Natural killer cell (primary cell): ENCODE results near the gene THRB. TPM values are rescaled to one million over a fixed set of nuclear protein-coding genes. Genes with fewer than 3 reads are reported as not detected.

Source experiments
- ATAC-seq, 3 donors: fragments of 150-1000 bp in 2 of 3; fragments of 200-7000 bp in 1 of 3; cut with Tn5 transposase; 1 replicate in 1 of 3; 2 replicates in 2 of 3; pipeline ENCODE4 v1.10.0; 2021; ENCODE audit warnings: mild to moderate bottlenecking in 2 of 3, moderate library complexity in 2 of 3
- DNase-seq, 2 donors: peaks; one replicate each; pipeline versions ENCODE4 v3.0.0 to v3.0.0-alpha.2; 2013 to 2021; ENCODE audit warnings: mixed read lengths in 1 of 2
- H3K27ac ChIP-seq: one replicate; pipeline ENCODE4 v1.5.1; 2013; ENCODE audit warnings: mild to moderate bottlenecking, low read length
- H3K27me3 ChIP-seq: one replicate; pipeline ENCODE4 v1.6.1; 2013; ENCODE audit warnings: low read length; ENCODE audit not compliant: control insufficient read depth, insufficient read depth
- H3K36me3 ChIP-seq: one replicate; pipeline ENCODE4 v1.6.1; 2013; ENCODE audit warnings: low read length; ENCODE audit not compliant: control insufficient read depth, insufficient read depth
- H3K4me1 ChIP-seq: one replicate; pipeline ENCODE4 v1.6.1; 2013; ENCODE audit warnings: low read length; ENCODE audit not compliant: control insufficient read depth, insufficient read depth
- H3K4me3 ChIP-seq: one replicate; pipeline ENCODE4 v1.5.1; 2013; ENCODE audit warnings: low read length
- H3K9me3 ChIP-seq: one replicate; pipeline ENCODE4 v1.6.1; 2013; ENCODE audit warnings: low read length; ENCODE audit not compliant: control insufficient read depth, insufficient read depth
- H3K27ac Mint-ChIP-seq, 2 donors: one replicate each; pipeline ENCODE4 v1.8.0; 2022; ENCODE audit warnings: mild to moderate bottlenecking in 2 of 2, mixed read lengths in 2 of 2, moderate library complexity in 1 of 2
- H3K27me3 Mint-ChIP-seq, 2 donors: one replicate each; pipeline ENCODE4 v1.8.0; 2022; ENCODE audit warnings: low read depth in 2 of 2, mixed read lengths in 2 of 2
- H3K36me3 Mint-ChIP-seq: one replicate; pipeline ENCODE4 v1.8.0; 2022; ENCODE audit warnings: mixed read lengths
- H3K4me1 Mint-ChIP-seq, 2 donors: one replicate each; pipeline ENCODE4 v1.8.0; 2022; ENCODE audit warnings: mixed read lengths in 2 of 2
- H3K4me3 Mint-ChIP-seq: one replicate; pipeline ENCODE4 v1.8.0; 2022; ENCODE audit warnings: mild to moderate bottlenecking, moderate library complexity, mixed read lengths
- H3K9me3 Mint-ChIP-seq, 2 donors: one replicate each; pipeline ENCODE4 v1.8.0; 2022; ENCODE audit warnings: mixed read lengths in 2 of 2
- WGBS: methylation state at CpG from one replicate; pipeline ENCODE4 v1.1.7; 2013; ENCODE audit warnings: missing lambda C conversion rate; ENCODE audit not compliant: insufficient coverage; 5-methylcytosine and 5-hydroxymethylcytosine counted together
- intact Hi-C: fragments of 100-400 bp; cut with micrococcal nuclease; formaldehyde crosslinking; loops from one replicate; pipeline ENCODE4 v1.14.2; 2022
- total RNA-seq, 4 donors: library from RNA; stranded (reverse); fragments of 120-200 nt in 1 of 4; gene quantifications; one replicate each; pipeline versions ENCODE4 v1.2.3 to v1.2.4, GENCODE V29; 2013 to 2022
- TF ChIP-seq, protein P1 (sequence below): fragments of 200-600 bp; IDR thresholded peaks from one replicate; pipeline ENCODE4 v1.8.0; 2022; ENCODE audit warnings: antibody characterized with exemption

The THRB gene
- total RNA-seq, 3 donors from 2014 or later (not counting 1 experiment from before 2014, with no cell fraction given): 0.05 TPM; not detected in 2

DNA sequence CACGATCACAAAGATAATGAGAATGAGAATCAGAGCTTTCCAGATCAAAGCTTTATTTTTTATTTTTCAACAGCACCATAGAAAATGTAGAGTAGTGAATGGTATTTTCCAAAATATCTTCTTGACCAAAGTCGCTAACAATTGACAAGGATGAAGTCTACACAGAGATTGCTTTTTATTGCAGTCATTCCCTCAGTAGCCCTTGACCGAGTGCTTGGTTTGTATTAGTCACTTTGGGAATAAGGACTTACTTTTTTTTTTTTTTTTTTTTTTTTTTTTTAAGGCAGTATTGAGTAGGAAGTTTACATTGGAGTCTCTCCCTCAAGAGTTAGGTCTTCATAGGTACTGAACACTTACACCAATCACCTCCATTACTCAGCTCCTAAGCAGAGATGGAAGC is 39.8 kb downstream of the THRB start:
- DNase-seq (no peak), ATAC-seq (no peak)
- Histone ChIP-seq H3K4me1 (no peaks in the 10 kb centered on the region), H3K27me3 (no peaks in the 10 kb centered on the region), H3K36me3 (no peaks in the 10 kb centered on the region), H3K4me3 (no peak overlapping the region), H3K9me3 (no peaks in the 10 kb centered on the region), H3K27ac (no peak overlapping the region)
- H3K27ac Mint-ChIP-seq: no peak overlapping the region
- H3K4me1 Mint-ChIP-seq: no peaks in the 10 kb centered on the region
- intact Hi-C loops: no loop called here
- H3K9me3 Mint-ChIP-seq: peaks cover 3 to 7% of the 10 kb centered on the region in 2 donors
- WGBS: no CpG with 5 or more reads among the region's 3 CpGs
- H3K4me3 Mint-ChIP-seq: no peak overlapping the region
- TF ChIP-seq, protein P1, sequence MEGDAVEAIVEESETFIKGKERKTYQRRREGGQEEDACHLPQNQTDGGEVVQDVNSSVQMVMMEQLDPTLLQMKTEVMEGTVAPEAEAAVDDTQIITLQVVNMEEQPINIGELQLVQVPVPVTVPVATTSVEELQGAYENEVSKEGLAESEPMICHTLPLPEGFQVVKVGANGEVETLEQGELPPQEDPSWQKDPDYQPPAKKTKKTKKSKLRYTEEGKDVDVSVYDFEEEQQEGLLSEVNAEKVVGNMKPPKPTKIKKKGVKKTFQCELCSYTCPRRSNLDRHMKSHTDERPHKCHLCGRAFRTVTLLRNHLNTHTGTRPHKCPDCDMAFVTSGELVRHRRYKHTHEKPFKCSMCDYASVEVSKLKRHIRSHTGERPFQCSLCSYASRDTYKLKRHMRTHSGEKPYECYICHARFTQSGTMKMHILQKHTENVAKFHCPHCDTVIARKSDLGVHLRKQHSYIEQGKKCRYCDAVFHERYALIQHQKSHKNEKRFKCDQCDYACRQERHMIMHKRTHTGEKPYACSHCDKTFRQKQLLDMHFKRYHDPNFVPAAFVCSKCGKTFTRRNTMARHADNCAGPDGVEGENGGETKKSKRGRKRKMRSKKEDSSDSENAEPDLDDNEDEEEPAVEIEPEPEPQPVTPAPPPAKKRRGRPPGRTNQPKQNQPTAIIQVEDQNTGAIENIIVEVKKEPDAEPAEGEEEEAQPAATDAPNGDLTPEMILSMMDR: no peak
- no peaks in the 10 kb centered on the region for H3K27me3 Mint-ChIP-seq
- no peaks in the 10 kb centered on the region for H3K36me3 Mint-ChIP-seq

DNA sequence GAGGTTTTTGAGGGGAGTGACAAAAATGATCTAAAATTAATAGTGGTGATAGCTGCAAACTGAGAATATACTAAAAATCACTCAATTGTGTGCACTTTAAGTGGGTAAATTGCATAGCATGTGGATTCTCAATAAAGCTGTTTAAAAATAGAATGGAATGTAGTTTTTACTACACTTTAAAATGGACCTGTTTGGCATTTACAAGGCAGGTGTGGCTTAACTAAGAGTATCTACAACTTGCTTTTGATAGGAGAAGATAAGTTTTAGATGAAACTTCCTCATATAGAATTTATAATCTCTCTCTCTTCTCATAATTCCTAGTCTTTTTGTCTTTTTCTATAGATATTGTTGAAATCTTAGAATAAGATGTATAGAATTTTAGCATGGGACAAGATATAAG is 40.3 kb downstream of the THRB start:
- ATAC-seq (no peak), DNase-seq (no peak)
- no peaks in the 10 kb centered on the region for H3K4me1 ChIP-seq
- no peak overlapping the region for H3K4me3 ChIP-seq
- Mint-ChIP-seq H3K36me3 (no peaks in the 10 kb centered on the region), H3K27ac (no peak overlapping the region), H3K4me3 (no peak overlapping the region), H3K27me3 (no peaks in the 10 kb centered on the region), H3K4me1 (no peaks in the 10 kb centered on the region), H3K9me3 (peaks cover 3 to 7% of the 10 kb centered on the region in 2 donors)
- H3K36me3 ChIP-seq: no peaks in the 10 kb centered on the region
- intact Hi-C loops: no loop called here
- H3K27me3 ChIP-seq: no peaks in the 10 kb centered on the region
- no peak overlapping the region for H3K27ac ChIP-seq
- no peaks in the 10 kb centered on the region for H3K9me3 ChIP-seq
- TF ChIP-seq, protein P1: no peak

DNA sequence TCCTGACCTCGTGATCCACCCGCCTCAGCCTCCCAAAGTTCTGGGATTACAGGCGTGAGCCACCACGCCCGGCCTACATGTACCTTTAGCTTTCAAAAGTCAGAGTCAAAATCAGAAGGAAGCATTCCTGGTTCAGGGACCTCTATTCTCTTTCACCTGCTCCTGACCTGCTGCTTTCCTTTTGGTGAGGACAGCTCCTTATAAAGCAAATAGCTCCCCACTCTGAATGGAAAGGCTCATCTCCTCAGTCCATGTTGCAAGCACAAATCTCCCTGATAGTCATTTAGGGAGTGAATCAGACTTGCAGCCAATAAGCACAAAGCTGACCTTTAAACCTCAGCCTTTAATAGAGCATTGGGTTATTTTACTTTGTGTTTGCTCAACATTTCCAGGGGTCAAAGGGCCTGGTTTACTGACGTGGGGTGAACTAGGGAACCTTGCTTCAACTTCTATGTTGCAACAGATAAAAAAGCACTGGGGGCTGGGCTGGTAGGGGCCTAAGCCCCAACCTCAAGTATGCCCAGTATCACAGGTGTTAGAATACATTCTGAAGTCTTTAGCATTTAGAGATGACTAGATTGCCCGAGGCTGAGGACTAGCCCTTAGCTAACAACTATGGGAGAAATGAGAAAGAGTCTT is 43.1 kb downstream of the THRB start:
- Histone ChIP-seq H3K4me1 (no peaks in the 10 kb centered on the region), H3K4me3 (no peak overlapping the region), H3K27ac (no peak overlapping the region), H3K9me3 (no peaks in the 10 kb centered on the region), H3K27me3 (no peaks in the 10 kb centered on the region), H3K36me3 (no peaks in the 10 kb centered on the region)
- DNase-seq (no peak), ATAC-seq (no peak)
- Mint-ChIP-seq H3K4me3 (no peak overlapping the region), H3K27me3 (no peaks in the 10 kb centered on the region), H3K36me3 (no peaks in the 10 kb centered on the region), H3K27ac (no peak overlapping the region), H3K9me3 (peaks cover 3 to 5% of the 10 kb centered on the region in 2 donors), H3K4me1 (no peaks in the 10 kb centered on the region)
- WGBS: 85% methylated on average over 6 of the region's 7 CpGs
- TF ChIP-seq, protein P1: no peak
- intact Hi-C loops: no loop called here
